Hair follicle dermal papilla cell (primary cell): ENCODE data around the gene COPRS. TPM values are rescaled to one million over a fixed set of nuclear protein-coding genes. Genes with fewer than 3 reads are reported as not detected.

ENCODE experiments used
- total RNA-seq: library from RNA; depleted of rRNA; stranded (reverse); fragments of >200 nt; gene quantifications from 2 replicates; pipeline ENCODE4 v1.2.3, GENCODE V29; 2012

COPRS gene, protein sequence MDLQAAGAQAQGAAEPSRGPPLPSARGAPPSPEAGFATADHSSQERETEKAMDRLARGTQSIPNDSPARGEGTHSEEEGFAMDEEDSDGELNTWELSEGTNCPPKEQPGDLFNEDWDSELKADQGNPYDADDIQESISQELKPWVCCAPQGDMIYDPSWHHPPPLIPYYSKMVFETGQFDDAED
- total RNA-seq: 46.1 and 60.0 TPM in 2 replicates

GRCh38 chr17:31858642-31859486 is at the start of gene COPRS:
TSS of gene COPRS (minus strand) at chr17:31859244. CDS start at chr17:31859199, 45 bp downstream.

Other genes starting within 250 kb of the COPRS start
- 32.1 and 35.5 TPM in 2 replicates for gene UTP6, start 42.5 kb upstream of the COPRS start, total RNA-seq
- 10.6 and 13.5 TPM in 2 replicates for gene SUZ12, start 77.8 kb upstream of the COPRS start, total RNA-seq
- 28.1 and 29.4 TPM in 2 replicates for gene LRRC37B, start 148.1 kb upstream of the COPRS start, total RNA-seq